GM19468 (cell line): ENCODE measurements around the gene HSD3B1.
"Not testable (repeated sequence)": the region's sequence is repeated elsewhere in the genome, so short reads cannot be mapped to it uniquely, and the experiment has no call there.

Source experiments
- ATAC-seq: cut with Tn5 transposase; IDR thresholded peaks from one replicate; pipeline ENCODE4 v1.9.1; 2021; ENCODE audit warnings: mild to moderate bottlenecking, moderate library complexity, moderate number of reproducible peaks; ENCODE audit not compliant: unreplicated experiment; ENCODE audit errors: extremely low read depth

The HSD3B1 gene

GRCh38 chr1:119489201-119489600, 17.8 kb upstream of the HSD3B1 start:
- ATAC-seq = no peak

- no peak for ATAC-seq
Observed at GRCh38 chr1:119490925-119491324, 16.1 kb upstream of the HSD3B1 start.

- no peak for ATAC-seq
Observed at GRCh38 chr1:119492763-119493162, 14.2 kb upstream of the HSD3B1 start.

GRCh38 chr1:119504831-119505230, 2.2 kb upstream of the HSD3B1 start:
- no peak for ATAC-seq

GRCh38 chr1:119510046-119510445, 3.0 kb downstream of the HSD3B1 start:
- ATAC-seq = no peak

- no peak for ATAC-seq
Observed at GRCh38 chr1:119515221-119515620, 8.2 kb downstream of the HSD3B1 start.

- ATAC-seq = no peak
Observed at GRCh38 chr1:119516247-119516646, 9.2 kb downstream of the HSD3B1 start.

- no peak for ATAC-seq
Observed at GRCh38 chr1:119516680-119517079, 9.7 kb downstream of the HSD3B1 start.

GRCh38 chr1:119517667-119518066, 10.7 kb downstream of the HSD3B1 start:
- ATAC-seq = not testable (repeated sequence)

GRCh38 chr1:119531606-119532323, 24.8 kb downstream of the HSD3B1 start:
- no peak for ATAC-seq

- ATAC-seq = no peak
Observed at GRCh38 chr1:119532324-119532910, 25.4 kb downstream of the HSD3B1 start.

- no peak for ATAC-seq
Observed at GRCh38 chr1:119535381-119535780, 28.4 kb downstream of the HSD3B1 start.

GRCh38 chr1:119537966-119538365, 31.0 kb downstream of the HSD3B1 start:
- no peak for ATAC-seq

- no peak for ATAC-seq
Observed at GRCh38 chr1:119539636-119540035, 32.6 kb downstream of the HSD3B1 start.

- no peak for ATAC-seq
Observed at GRCh38 chr1:119541389-119541788, 34.4 kb downstream of the HSD3B1 start.

- no peak for ATAC-seq
Observed at GRCh38 chr1:119542492-119542946, 35.5 kb downstream of the HSD3B1 start.

GRCh38 chr1:119544165-119544762, 37.3 kb downstream of the HSD3B1 start:
- no peak for ATAC-seq

GRCh38 chr1:119546641-119547040, 39.6 kb downstream of the HSD3B1 start:
- ATAC-seq = no peak

- no peak for ATAC-seq
Observed at GRCh38 chr1:119547306-119547705, 40.3 kb downstream of the HSD3B1 start.

GRCh38 chr1:119547805-119548204, 40.8 kb downstream of the HSD3B1 start:
- no peak for ATAC-seq

GRCh38 chr1:119549719-119550132, 42.7 kb downstream of the HSD3B1 start:
- ATAC-seq = no peak
